Motor neuron (in vitro differentiated cells): Measurements from ENCODE around the gene AMBRA1. TPM values are rescaled to one million over a fixed set of nuclear protein-coding genes. Genes with fewer than 3 reads are reported as not detected.
A peak's percentile ranks its signal among the peaks of the same experiment; 100 is the strongest.

Source experiments
- ATAC-seq, 8 experiments: fragments of 200-7000 bp; cut with Tn5 transposase; replicated peaks in 6 of 8; 2 replicates each; pipeline ENCODE4 v1.8.0; 2021; ENCODE audit warnings: mild to moderate bottlenecking in 8 of 8, moderate library complexity in 8 of 8
- H3K27ac ChIP-seq, 2 donors: fragments of 250-450 bp; sonication (Bioruptor Pico); 2 replicates each; pipeline ENCODE4 v1.9.0; 2021; ENCODE audit warnings: antibody characterized with exemption in 2 of 2, mild to moderate bottlenecking in 2 of 2, moderate library complexity in 1 of 2
- H3K4me1 ChIP-seq, 2 donors: fragments of 250-450 bp; sonication (Bioruptor Pico); replicated peaks in 1 of 2; 2 replicates each; pipeline ENCODE4 v1.6.1; 2021; ENCODE audit warnings: antibody characterized with exemption in 2 of 2, mild to moderate bottlenecking in 2 of 2, moderate library complexity in 1 of 2
- H3K4me3 ChIP-seq, 5 donors: fragments of 250-450 bp; sonication (Bioruptor Pico); 2 replicates each; pipeline ENCODE4 v1.9.0; 2021; ENCODE audit warnings: antibody characterized with exemption in 5 of 5, mild to moderate bottlenecking in 5 of 5, moderate library complexity in 4 of 5
- WGBS, 10 experiments: fragments of 450-650 bp; shearing (Covaris generic); methylation state at CpG; one replicate each; pipeline ENCODE4 v1.0.0; 2022; 5-methylcytosine and 5-hydroxymethylcytosine counted together
- in situ Hi-C, 9 experiments: fragments of 400-800 bp; cut with MboI; loops; one replicate each; pipeline ENCODE4 v1.15.0; 2021; ENCODE audit warnings: low sequenced_read_pairs in 9 of 9, low pct_unique_long_range_greater_than_20kb in 2 of 9; ENCODE audit not compliant: unreplicated experiment in 9 of 9
- total RNA-seq, 8 experiments: library from RNA; unstranded; fragments of 300-600 nt; gene quantifications; 2 replicates each; pipeline versions ENCODE4 v1.2.3 to v1.2.4, GENCODE V29; 2022

The AMBRA1 gene
- total RNA-seq, 8 experiments from 2014 or later: 20.2 to 44.3 (median 24.9) TPM

- H3K27ac ChIP-seq: no peak overlapping the region
- WGBS, 10 experiments: 0 to 100% (median 75%) methylated on average over 1 to 2 of the region's 2 CpGs; no CpG with 5 or more reads in 1 of the 10 experiments
- in situ Hi-C loops: no loop called here
- peak in 5 of 8 experiments; percentile 24 to 85 (median 78) for ATAC-seq
- peaks cover 9 to 15% of the 10 kb centered on the region in 2 donors for H3K4me1 ChIP-seq
- H3K4me3 ChIP-seq: no peak overlapping the region
These were observed 94.9 kb downstream of the AMBRA1 start for GRCh38 chr11:46498968-46499367.

GRCh38 chr11:46498179-46498578 lies 95.6 kb downstream of the AMBRA1 start:
- Histone ChIP-seq H3K4me3 (no peak overlapping the region), H3K4me1 (peaks cover 15% of the 10 kb centered on the region in 2 donors), H3K27ac (no peak overlapping the region)
- 0 to 100% (median 67%) methylated on average over 1 of the region's 1 CpG; no CpG with 5 or more reads in 6 of the 10 experiments for WGBS, 10 experiments
- in situ Hi-C loops: no loop called here
- no peak for ATAC-seq

- no peak for ATAC-seq
- Histone ChIP-seq H3K4me1 (peaks cover 15% of the 10 kb centered on the region in 2 donors), H3K27ac (no peak overlapping the region), H3K4me3 (no peak overlapping the region)
- in situ Hi-C loops: no loop called here
- 60 to 100% (median 81%) methylated on average over 1 to 4 of the region's 4 CpGs for WGBS, 10 experiments
These were observed 96.3 kb downstream of the AMBRA1 start for GRCh38 chr11:46497498-46497897.

- H3K4me1 ChIP-seq: peaks cover 15 to 19% of the 10 kb centered on the region in 2 donors
- in situ Hi-C loops: no loop called here
- ATAC-seq: peak in 1 of 8 experiments; percentile 24
- H3K27ac ChIP-seq: no peak overlapping the region
- no peak overlapping the region for H3K4me3 ChIP-seq
- WGBS, 10 experiments: 37 to 100% (median 53%) methylated on average over 2 to 9 of the region's 9 CpGs; no CpG with 5 or more reads in 2 of the 10 experiments
These were observed 100.0 kb downstream of the AMBRA1 start for GRCh38 chr11:46493791-46494190.

- 17 to 100% (median 74%) methylated on average over 1 to 9 of the region's 11 CpGs; no CpG with 5 or more reads in 3 of the 10 experiments for WGBS, 10 experiments
- ATAC-seq: peak in 2 of 8 experiments; percentile 58 to 60
- Histone ChIP-seq H3K4me1 (peaks cover 6 to 10% of the 10 kb centered on the region in 2 donors), H3K4me3 (no peak overlapping the region), H3K27ac (no peak overlapping the region)
- in situ Hi-C loops: no loop called here
These were observed 101.3 kb downstream of the AMBRA1 start for GRCh38 chr11:46492532-46492931.

DNA sequence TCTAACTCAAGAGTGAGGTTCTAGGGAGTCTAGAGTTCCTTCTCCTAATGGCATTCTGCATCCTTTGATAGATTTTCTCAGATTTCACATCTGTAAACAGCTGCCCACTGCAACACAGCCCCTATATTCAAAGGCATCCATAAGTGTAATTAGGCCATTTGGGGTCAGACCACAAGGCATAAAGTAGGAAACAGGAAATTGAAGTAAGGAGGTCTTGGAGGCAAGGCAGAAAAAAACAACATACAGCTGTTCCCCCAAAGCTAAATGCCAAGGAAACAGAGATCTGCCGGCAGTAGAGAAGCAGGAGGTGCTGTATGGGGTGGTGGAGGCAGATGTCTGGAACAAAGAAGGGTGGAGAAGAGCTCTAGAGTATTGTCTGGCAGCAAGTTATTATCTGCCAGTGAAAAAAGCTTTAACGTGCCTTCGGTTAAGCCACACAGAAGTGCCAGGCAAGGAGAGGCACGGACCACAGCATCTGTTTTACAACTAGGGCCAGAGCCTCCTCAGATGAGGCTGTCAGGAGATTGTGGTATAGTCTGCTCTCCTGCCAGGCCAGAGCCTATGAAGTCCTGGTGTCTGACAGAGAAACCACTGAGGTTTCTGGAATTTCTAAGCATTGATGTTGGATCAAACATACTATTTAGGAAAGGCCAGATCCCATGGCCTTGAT lies 102.0 kb downstream of the AMBRA1 start:
- ATAC-seq: no peak
- in situ Hi-C loops: no loop called here
- Histone ChIP-seq H3K4me3 (no peak overlapping the region), H3K4me1 (peaks cover 3 to 10% of the 10 kb centered on the region in 2 donors), H3K27ac (no peak overlapping the region)
- WGBS, 10 experiments: 0 to 80% (median 33%) methylated on average over 1 to 4 of the region's 4 CpGs; no CpG with 5 or more reads in 4 of the 10 experiments

- no peak overlapping the region for H3K4me3 ChIP-seq
- peaks cover 3 to 16% of the 10 kb centered on the region in 2 donors for H3K4me1 ChIP-seq
- H3K27ac ChIP-seq: no peak overlapping the region
- in situ Hi-C loops: no loop called here
- ATAC-seq: peak in 4 of 8 experiments; percentile 14 to 66 (median 27)
These were observed 103.2 kb downstream of the AMBRA1 start for GRCh38 chr11:46490666-46491065.

DNA sequence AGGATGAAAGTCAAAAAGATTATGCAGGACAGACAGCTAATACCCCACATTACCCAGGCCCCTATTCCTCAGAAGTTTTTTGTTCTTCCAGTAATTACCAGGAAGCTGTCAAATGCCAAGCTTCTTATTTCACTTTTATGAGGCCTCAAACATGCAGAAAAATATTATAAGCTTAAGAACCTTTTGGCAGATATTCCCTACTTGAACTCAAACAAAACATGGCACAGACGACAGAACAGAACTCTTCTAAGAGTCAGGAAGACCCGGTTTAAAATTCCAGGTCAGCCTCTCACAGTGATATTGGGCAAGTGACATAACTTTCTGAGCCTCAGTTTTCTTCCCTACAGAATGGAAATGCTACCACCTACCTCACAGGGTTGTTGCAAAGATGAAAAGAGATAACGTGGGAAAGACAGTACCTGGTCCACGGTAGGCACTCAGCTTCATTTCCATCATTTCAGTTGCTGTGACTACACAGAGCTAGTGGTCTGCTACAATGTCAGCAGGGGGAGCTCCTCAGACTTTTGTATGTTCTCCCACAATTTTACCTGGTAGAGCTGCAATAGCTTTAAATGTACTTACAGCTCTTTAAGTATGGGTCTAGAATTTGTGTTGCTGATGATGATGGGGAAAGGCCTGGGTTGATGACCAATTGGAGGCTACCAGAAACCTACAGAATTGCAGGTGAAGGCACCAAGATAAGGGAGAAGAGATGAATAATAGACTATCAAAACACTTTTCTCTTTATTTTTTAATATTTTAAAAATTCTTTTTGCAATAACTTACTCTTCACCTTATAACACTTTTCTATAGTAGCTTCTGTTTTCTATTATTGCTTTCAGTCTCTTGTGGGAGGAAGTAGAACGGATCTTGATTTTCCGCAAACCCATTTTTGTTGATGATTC lies 103.9 kb downstream of the AMBRA1 start:
- H3K4me3 ChIP-seq: no peak overlapping the region
- H3K27ac ChIP-seq: no peak overlapping the region
- H3K4me1 ChIP-seq: peaks cover 3 to 17% of the 10 kb centered on the region in 2 donors
- peak in 4 of 8 experiments; percentile 10 to 81 (median 28) for ATAC-seq
- in situ Hi-C loops: no loop called here
- WGBS, 10 experiments: 33 to 100% (median 65%) methylated on average over 1 to 6 of the region's 6 CpGs

DNA sequence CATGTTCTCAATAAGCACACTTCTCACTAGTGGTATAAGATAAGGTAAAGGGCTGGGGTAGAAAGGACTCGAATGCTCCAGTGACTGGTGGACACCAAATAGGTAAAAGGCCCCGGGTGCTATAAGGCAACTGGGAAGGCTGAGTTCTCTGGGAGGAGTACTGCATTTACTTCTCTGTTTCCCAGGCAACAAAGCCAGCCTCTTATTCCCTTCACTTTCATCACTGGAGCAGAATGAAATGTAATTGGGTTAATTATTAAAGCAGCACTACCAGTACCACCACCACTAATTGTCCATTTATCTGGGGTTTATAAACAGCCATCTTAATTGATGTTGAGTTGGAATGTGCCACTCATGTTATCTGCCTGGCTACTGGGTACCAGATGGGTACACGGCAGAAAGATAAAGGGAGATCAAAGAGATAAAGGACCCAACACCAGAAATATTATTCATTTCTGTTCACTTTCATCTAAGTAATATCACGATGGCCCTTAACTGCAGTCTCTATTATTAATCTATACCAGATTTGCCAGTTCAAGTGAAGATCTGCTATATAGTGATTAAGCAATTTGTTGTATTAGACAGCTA lies 107.9 kb downstream of the AMBRA1 start:
- in situ Hi-C loops: no loop called here
- Histone ChIP-seq H3K4me1 (peaks cover 2 to 7% of the 10 kb centered on the region in 2 donors), H3K4me3 (no peak overlapping the region), H3K27ac (no peak overlapping the region)
- 0 to 100% (median 41%) methylated on average over 1 to 4 of the region's 4 CpGs for WGBS, 10 experiments
- peak in 1 of 8 experiments; percentile 34 for ATAC-seq

GRCh38 chr11:46484101-46484500 lies 109.7 kb downstream of the AMBRA1 start:
- H3K4me1 ChIP-seq: peaks cover 0 to 7% of the 10 kb centered on the region in 2 donors
- H3K27ac ChIP-seq: no peak overlapping the region
- no peak overlapping the region for H3K4me3 ChIP-seq
- in situ Hi-C loops: no loop called here
- no peak for ATAC-seq

DNA sequence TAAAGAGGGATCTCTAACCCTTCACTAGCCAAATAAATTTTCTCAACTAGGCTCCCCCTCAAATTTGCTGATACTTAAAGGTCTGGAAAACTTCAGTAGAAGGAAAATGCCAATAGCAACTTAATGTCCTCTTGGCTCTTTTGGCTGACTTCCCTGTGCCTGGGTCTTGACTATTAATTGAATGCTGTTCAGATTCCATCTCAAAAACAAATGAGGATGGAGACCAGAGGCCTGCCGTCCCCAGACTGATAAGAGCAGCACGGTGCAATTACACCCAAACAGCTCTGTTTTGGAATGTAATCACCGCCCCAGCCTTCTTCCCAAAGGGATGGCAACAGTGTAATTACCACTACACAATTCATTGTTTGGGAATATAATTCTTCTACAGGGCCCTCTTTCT lies 112.9 kb downstream of the AMBRA1 start:
- in situ Hi-C loops: no loop called here
- 60 to 100% (median 75%) methylated on average over 2 to 3 of the region's 3 CpGs; no CpG with 5 or more reads in 1 of the 10 experiments for WGBS, 10 experiments
- H3K27ac ChIP-seq: no peak overlapping the region
- no peak overlapping the region for H3K4me3 ChIP-seq
- ATAC-seq: no peak
- H3K4me1 ChIP-seq: peaks cover 0 to 3% of the 10 kb centered on the region in 2 donors

DNA sequence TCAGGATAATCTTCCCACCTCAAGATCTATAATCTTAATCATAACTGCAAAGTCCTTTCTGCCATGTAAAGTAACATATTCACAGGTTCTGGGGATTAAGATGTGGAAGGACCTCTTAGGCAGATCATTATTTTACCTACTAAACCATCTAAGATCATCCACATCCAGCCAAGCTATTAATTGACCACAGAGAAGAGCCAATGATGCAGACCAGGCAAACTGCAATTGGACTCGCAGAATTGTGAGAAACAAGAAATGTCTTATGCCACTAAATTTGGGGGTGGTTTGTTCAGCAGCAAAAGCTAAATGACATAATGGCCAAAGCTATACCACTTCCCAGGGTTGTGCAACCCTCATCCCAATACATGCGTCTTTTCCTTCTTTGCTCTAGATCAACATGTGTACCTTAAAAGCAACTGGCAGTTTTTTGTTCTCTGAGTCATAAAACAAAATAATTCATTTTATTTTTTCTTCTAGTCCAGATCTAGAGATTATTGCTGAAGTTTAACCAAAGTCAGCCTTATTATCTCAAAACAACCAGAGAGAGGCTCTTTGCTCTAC lies 113.6 kb downstream of the AMBRA1 start:
- WGBS, 10 experiments: 80 to 100% (median 100%) methylated on average over 1 to 2 of the region's 2 CpGs; no CpG with 5 or more reads in 1 of the 10 experiments
- ATAC-seq: no peak
- Histone ChIP-seq H3K4me1 (no peaks in the 10 kb centered on the region), H3K27ac (no peak overlapping the region), H3K4me3 (no peak overlapping the region)
- in situ Hi-C loops: no loop called here

DNA sequence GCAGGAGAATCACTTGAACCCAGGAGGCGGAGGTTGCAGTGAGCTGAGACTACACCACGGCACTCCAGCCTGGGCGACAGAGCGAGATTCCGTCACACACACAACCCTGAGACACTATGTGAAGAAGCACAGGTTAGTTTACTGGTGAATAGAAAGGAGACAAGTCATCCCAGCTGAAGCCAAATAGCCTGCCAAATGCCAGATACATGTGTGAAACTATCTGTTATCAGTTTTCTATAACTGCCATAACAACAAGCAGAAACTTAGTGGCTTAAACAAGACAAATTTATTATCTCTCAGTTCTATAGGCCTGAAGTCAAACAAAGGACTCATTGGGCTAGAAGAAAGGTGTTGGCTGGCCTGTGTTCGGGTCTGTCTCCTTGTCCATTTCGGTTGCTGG lies 114.2 kb downstream of the AMBRA1 start:
- in situ Hi-C loops: no loop called here
- H3K27ac ChIP-seq: no peak overlapping the region
- no peaks in the 10 kb centered on the region for H3K4me1 ChIP-seq
- 82 to 100% (median 95%) methylated on average over 1 to 7 of the region's 7 CpGs; no CpG with 5 or more reads in 4 of the 10 experiments for WGBS, 10 experiments
- no peak overlapping the region for H3K4me3 ChIP-seq
- no peak for ATAC-seq
